SU-DHL-6 (cell line): ENCODE measurements around the gene DIP2C.
"Not testable (repeated sequence)": the region's sequence is repeated elsewhere in the genome, so short reads cannot be mapped to it uniquely, and the experiment has no call there.

Source experiments
- H2AFZ ChIP-seq: fragments of 200-600 bp; sonication (generic); 2 replicates; pipeline ENCODE4 v1.6.1; 2014; ENCODE audit warnings: low read depth, mild to moderate bottlenecking, moderate library complexity, mixed read lengths, antibody characterized with exemption, low read length; ENCODE audit not compliant: severe bottlenecking
- H3F3A ChIP-seq: fragments of 200-600 bp; shearing (Covaris generic); 2 replicates; pipeline ENCODE4 v1.6.0; 2016; ENCODE audit warnings: antibody characterized with exemption, mild to moderate bottlenecking; ENCODE audit not compliant: insufficient read depth
- H3K27ac ChIP-seq: fragments of 200-600 bp; sonication (generic); 2 replicates; pipeline ENCODE4 v1.5.1; 2016; ENCODE audit warnings: low read depth, mild to moderate bottlenecking, low read length, moderate library complexity, mixed read lengths
- H3K27me3 ChIP-seq: fragments of 200-600 bp; sonication (generic), shearing (Covaris generic); 2 replicates; pipeline ENCODE4 v1.6.0; 2014; ENCODE audit warnings: mild to moderate bottlenecking, low read length
- H3K36me3 ChIP-seq: fragments of 200-600 bp; sonication (generic); 2 replicates; pipeline ENCODE4 v1.6.1; 2014; ENCODE audit warnings: mild to moderate bottlenecking, low read length, mixed read lengths
- H3K4me2 ChIP-seq: fragments of 300-600, 200-600 bp; shearing (Covaris generic), sonication (generic); 2 replicates; pipeline ENCODE4 v1.6.0; 2014; ENCODE audit warnings: low read length, low read depth, mild to moderate bottlenecking; ENCODE audit not compliant: poor library complexity, severe bottlenecking
- H3K4me3 ChIP-seq: fragments of 200-600 bp; sonication (generic); 2 replicates; pipeline ENCODE4 v1.5.1; 2014; ENCODE audit warnings: antibody characterized with exemption, low read length, mild to moderate bottlenecking, mixed read lengths; ENCODE audit not compliant: insufficient read depth, poor library complexity, severe bottlenecking
- H3K79me2 ChIP-seq: fragments of 200-600 bp; sonication (generic); 2 replicates; pipeline ENCODE4 v1.6.1; 2014; ENCODE audit warnings: mild to moderate bottlenecking, low read length, moderate library complexity; ENCODE audit not compliant: insufficient read depth
- H3K9ac ChIP-seq: fragments of 200-600 bp; sonication (generic); 2 replicates; pipeline ENCODE4 v1.7.0; 2014; ENCODE audit warnings: mild to moderate bottlenecking, low read length
- H3K9me2 ChIP-seq: fragments of 200-600 bp; sonication (generic); replicated peaks from 2 replicates; pipeline ENCODE4 v1.6.1; 2014; ENCODE audit warnings: low read length; ENCODE audit not compliant: insufficient read depth
- H3K9me3 ChIP-seq: fragments of 200-600 bp; sonication (generic); 2 replicates; pipeline ENCODE4 v1.6.1; 2014; ENCODE audit warnings: low read length, mixed read lengths; ENCODE audit not compliant: insufficient read depth
- H4K20me1 ChIP-seq: fragments of 200-600 bp; sonication (generic); 2 replicates; pipeline ENCODE4 v1.6.1; 2014; ENCODE audit warnings: low read depth, mild to moderate bottlenecking, antibody characterized with exemption, low read length, moderate library complexity, mixed read lengths
- EZH2phosphoT487 ChIP-seq: fragments of 200-600 bp; sonication (generic), shearing (Covaris generic); conservative IDR thresholded peaks from 2 replicates; pipeline ENCODE4 v1.6.1; 2018; ENCODE audit warnings: mild to moderate bottlenecking, antibody characterized with exemption, low read length, moderate library complexity, mixed read lengths
- TF ChIP-seq, protein P1 (sequence below): fragments of 200-600 bp; sonication (generic); IDR thresholded peaks from one replicate; pipeline ENCODE4 v1.5.1; 2017; ENCODE audit warnings: antibody characterized with exemption, mild to moderate bottlenecking, low read length, moderate library complexity; ENCODE audit not compliant: insufficient read depth, poor library complexity, severe bottlenecking

DIP2C gene

DNA sequence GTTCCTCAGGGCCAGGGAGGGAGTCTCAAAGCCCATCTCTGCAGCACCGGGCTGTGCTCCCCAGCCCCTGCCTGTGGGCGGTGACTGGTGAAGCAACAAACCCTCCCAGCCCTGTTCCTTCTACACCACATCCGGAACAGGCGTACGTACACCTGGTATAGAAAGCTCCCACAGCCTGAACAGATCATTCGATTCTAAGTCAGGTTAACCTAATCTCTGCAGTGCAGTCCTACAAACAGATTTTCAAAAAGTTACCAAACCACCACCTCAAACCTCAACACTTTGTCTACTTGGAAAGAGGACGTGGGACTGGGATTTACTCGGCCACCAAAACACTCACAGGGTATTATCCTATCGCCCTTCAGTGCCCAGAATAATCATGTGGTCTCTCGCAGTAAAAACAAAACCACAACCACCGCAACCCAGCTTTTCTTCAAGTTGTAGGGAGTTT is 238.4 kb downstream of the DIP2C start:
- Histone ChIP-seq H3K27ac (peak overlapping the region; percentile 68), H3K4me2 (peak overlapping the region; percentile 51)
- TF ChIP-seq, protein P1, sequence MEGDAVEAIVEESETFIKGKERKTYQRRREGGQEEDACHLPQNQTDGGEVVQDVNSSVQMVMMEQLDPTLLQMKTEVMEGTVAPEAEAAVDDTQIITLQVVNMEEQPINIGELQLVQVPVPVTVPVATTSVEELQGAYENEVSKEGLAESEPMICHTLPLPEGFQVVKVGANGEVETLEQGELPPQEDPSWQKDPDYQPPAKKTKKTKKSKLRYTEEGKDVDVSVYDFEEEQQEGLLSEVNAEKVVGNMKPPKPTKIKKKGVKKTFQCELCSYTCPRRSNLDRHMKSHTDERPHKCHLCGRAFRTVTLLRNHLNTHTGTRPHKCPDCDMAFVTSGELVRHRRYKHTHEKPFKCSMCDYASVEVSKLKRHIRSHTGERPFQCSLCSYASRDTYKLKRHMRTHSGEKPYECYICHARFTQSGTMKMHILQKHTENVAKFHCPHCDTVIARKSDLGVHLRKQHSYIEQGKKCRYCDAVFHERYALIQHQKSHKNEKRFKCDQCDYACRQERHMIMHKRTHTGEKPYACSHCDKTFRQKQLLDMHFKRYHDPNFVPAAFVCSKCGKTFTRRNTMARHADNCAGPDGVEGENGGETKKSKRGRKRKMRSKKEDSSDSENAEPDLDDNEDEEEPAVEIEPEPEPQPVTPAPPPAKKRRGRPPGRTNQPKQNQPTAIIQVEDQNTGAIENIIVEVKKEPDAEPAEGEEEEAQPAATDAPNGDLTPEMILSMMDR = no peak
- no peak for TF ChIP-seq EZH2phosphoT487

DNA sequence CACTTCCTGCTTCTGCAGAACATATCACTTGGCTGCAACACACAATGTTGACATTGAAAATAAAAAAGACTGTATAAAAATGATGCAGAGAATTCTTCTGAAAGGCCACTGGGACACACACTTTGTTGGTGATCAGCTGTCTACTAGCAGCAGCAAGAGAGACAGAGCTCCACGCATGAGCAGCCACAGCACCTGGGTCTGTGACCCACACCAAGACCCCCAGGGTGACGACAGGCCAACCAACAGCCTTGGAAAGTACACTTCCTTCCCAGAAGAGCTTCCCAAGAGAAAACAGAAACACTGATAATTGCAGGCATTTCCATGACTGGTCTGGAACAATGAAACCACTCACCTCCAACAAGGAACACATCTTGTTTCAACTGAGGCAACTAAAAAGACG is 239.0 kb downstream of the DIP2C start:
- H3K36me3 ChIP-seq = no peaks in the 10 kb centered on the region
- no peak overlapping the region for H2AFZ ChIP-seq
- no peaks in the 10 kb centered on the region for H4K20me1 ChIP-seq
- H3K27me3 ChIP-seq = no peaks in the 10 kb centered on the region
- peak overlapping the region; percentile 68 for H3K27ac ChIP-seq
- peaks cover 16% of the 10 kb centered on the region for H3F3A ChIP-seq
- H3K4me3 ChIP-seq = peak overlapping the region; percentile 9
- H3K9me3 ChIP-seq = no peaks in the 10 kb centered on the region
- peak overlapping the region; percentile 14; the same call in 1 of the 2 replicates for H3K9ac ChIP-seq
- H3K79me2 ChIP-seq = 0 out of 2 replicates have a peak, but pooled peaks cover 4% of the 10 kb centered on the region
- TF ChIP-seq, protein P1 = no peak
- no peak for TF ChIP-seq EZH2phosphoT487
- no peaks in the 10 kb centered on the region for H3K9me2 ChIP-seq
- peak overlapping the region; percentile 51 for H3K4me2 ChIP-seq

More for the DNA sequence above, 238.4 kb downstream of the DIP2C start:
- Histone ChIP-seq H3K4me3 (peak overlapping the region; percentile 31), H4K20me1 (no peaks in the 10 kb centered on the region), H3K27me3 (no peaks in the 10 kb centered on the region), H3F3A (peaks cover 16% of the 10 kb centered on the region), H3K36me3 (no peaks in the 10 kb centered on the region), H2AFZ (no peak overlapping the region), H3K79me2 (0 out of 2 replicates have a peak, but pooled peaks cover 4% of the 10 kb centered on the region), H3K9me2 (no peaks in the 10 kb centered on the region), H3K9me3 (no peaks in the 10 kb centered on the region), H3K9ac (peak overlapping the region; percentile 17; the same call in 1 of the 2 replicates)

DNA sequence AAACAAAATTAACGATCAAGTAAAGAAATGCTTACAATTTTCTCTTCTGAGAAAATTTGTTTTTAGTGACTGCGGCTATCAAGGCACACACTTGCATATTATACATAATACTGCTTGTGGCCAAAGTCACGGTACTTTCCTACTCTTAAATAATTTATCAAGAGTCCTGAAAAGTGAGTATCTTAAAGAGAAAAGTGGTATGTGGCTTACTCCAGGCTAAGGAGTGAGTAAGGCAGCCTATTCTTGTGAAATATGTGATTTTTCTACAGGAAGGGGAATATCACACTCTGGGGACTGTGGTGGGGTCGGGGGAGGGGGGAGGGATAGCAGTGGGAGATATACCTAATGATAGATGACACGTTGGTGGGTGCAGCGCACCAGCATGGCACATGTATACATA is 240.1 kb downstream of the DIP2C start:
- Histone ChIP-seq H3F3A (peaks cover 16% of the 10 kb centered on the region), H3K27ac (0 out of 2 replicates have a peak overlapping the region, but pooled peaks have one; percentile 22)
- not testable (repeated sequence) for H3K4me3 ChIP-seq, H3K79me2 ChIP-seq, H3K9me2 ChIP-seq, H3K9ac ChIP-seq, H3K36me3 ChIP-seq, H4K20me1 ChIP-seq, H3K27me3 ChIP-seq, H2AFZ ChIP-seq, H3K9me3 ChIP-seq, H3K4me2 ChIP-seq

DNA sequence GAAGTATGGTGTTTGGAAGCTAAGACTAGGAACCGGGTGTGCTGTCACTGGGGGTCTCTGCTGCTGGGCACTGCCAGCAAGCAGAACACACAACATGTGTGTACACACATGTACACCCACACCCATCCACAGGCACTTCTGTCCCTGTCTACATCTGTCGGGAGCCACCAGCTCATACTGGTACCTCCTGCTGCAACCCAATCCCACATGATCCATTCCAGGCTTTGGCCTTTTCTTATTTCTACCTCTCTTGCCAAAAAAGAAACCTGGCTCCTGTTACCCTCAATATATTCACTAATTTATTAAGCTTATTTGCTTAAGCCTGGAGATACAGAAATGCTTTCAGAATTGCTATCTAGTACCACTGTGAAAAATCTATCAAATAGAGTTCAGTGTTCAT is 246.0 kb downstream of the DIP2C start:
- Histone ChIP-seq H3K36me3 (no peaks in the 10 kb centered on the region), H4K20me1 (no peaks in the 10 kb centered on the region), H3K79me2 (no peaks in the 10 kb centered on the region), H3K9me3 (no peaks in the 10 kb centered on the region), H3K27me3 (no peaks in the 10 kb centered on the region), H3K4me2 (no peak overlapping the region), H3K4me3 (no peak overlapping the region), H3K27ac (no peak overlapping the region), H3F3A (no peaks in the 10 kb centered on the region), H3K9ac (no peak overlapping the region), H3K9me2 (no peaks in the 10 kb centered on the region), H2AFZ (no peak overlapping the region)
- TF ChIP-seq EZH2phosphoT487 = no peak
- TF ChIP-seq, protein P1 = no peak
